SH-SY5Y (cell line): ENCODE results near the gene ZCCHC24.

Experiments
- GATA2 ChIP-seq: IDR thresholded peaks from 2 replicates; pipeline ENCODE4 v1.6.1; 2011; ENCODE audit warnings: mild to moderate bottlenecking, low read depth, low read length
- GATA3 ChIP-seq: IDR thresholded peaks from 2 replicates; pipeline ENCODE4 v1.6.1; 2011; ENCODE audit warnings: low read depth, mild to moderate bottlenecking, low read length, moderate library complexity

Gene ZCCHC24

DNA sequence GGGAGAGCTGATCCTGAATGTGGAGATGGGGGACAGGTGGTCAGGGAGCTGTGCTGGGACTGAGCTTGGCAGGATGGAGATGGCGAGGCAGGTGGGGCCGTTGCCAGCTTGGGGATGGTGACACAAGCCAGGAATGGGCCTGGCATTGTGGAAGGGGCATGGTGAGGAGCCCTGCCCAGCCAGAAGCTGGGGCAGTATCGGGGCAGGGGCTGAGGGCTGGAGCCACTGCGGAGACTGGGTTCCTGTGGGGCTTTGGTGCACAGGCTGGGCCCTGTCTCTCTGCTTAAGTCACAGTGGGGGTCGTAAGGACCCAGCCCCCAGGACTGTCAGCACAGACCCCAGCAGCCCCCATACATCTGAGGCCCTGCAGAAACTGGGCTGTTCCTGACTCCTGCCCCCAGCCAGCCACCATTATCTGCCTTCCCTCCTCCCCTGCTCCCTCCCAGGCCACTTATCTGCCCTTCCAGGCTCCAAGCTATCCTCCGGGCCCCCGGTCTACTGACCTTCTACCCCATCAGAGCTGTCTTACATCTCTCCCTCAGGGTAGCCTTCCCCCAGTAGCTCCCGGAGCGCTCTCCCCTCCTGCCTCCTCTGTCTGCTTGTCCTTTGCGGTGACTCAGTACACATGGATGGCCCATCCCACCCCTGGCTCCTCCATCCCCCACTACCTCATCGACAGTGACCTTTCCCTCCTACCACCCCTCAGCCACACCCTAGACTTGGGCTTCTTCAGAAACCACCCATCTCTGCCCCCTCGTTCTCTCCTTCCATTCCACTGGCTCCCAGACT, 54.0 kb downstream of the ZCCHC24 start:
- no peak for TF ChIP-seq GATA3
- TF ChIP-seq GATA2: no peak

DNA sequence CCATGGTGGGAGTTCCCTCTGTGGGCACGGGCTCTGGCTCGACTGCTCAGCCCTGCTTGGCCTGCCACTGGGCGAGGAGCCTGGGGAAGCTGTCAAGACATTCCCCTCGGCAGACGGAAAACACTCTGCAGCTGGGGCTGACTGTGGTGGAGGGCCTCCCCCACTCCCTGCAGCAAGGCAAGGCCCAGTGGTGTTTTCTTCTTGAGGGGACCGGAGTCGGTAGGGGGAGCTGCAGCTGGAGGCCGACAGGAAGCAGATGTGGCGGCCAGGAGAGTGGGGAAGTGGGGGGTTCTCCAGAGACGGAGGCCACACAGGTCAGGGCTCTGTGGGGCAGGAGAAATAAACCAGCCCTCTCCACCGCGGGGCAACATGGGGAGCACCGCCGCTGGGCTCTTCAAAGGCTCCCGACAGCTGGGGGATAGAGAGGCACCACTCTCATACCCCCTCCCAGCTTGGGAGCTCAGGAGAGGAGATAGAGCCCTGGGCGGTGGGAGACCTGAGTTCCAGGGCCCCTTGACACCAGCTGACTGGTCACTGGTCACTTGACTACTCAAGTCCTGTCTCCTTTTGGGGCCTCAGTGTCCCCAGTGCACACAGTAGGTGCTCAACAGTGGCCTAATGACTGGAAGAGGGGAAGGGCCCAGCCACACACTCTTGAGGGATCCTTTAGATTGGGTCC, 54.7 kb downstream of the ZCCHC24 start:
- TF ChIP-seq GATA2: no peak
- TF ChIP-seq GATA3: no peak

GRCh38 chr10:79390057-79390456, 55.4 kb downstream of the ZCCHC24 start:
- no peak for TF ChIP-seq GATA2
- TF ChIP-seq GATA3: no peak

DNA sequence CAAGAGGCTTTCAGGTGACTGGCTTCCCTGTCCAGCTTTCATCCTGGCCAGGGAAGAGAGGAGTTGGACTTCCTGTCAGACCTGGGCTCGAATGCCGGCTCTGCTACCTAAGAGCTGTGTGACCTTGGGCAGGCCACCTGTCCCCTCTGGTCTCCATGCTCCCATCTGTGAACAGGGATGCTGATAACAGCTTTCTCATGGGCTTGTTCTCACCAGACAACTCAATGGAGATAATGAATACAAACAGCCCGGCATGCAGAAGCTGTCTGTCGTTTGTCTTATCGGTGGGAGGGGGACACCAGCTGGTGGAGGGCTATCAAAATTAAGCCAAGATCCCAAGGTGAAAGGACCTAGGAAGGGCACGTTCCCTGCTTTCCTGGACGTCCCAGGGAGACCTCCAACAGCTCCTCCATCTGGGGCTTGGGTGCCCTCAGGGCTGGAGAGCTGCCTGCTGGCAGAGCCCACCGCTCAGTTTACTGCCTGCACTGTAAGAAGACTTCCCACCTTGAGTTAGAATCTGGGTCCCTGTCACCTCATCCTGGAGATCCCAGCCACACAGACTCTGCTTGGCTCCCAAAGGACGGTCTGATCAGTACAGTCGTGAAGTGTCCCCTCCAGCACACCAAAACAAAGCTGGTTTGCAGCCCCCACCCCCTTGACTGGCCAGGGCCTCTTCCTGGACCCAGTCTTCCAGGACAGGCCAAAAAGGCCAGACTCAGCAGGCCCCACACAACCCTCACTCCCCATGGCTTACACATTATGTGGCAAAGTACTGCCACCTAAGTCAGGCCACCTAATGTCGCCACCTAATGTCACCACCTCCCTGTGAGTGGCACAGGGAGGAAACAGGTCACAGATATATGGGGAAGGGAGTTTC, 57.2 kb downstream of the ZCCHC24 start:
- no peak for TF ChIP-seq GATA2
- no peak for TF ChIP-seq GATA3

DNA sequence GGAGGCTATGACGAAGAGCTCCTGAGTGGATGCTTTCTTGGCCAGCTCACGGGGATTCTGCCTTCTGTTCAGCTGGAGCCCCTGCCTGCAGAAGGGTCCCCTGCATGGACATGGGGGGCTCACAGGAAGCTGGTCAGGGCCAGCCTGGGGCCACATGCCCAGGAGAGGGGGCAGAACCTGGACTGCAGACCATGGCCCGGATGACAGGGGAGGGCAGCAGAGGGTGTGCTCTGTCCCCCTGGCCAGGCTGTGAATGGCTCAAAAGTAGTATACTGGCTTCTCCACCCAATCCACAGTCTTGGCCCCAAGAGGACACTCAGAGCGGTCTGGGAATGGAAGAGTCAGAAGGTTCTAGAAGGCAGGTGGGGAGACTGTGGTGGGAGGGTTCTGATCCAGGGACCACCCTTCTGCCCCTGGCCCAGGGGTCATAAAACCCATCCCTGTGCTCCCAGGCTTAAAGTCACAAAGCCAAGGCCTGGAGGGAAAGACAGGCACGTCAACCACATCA, 57.9 kb downstream of the ZCCHC24 start:
- TF ChIP-seq GATA3 (no peak), GATA2 (no peak)

DNA sequence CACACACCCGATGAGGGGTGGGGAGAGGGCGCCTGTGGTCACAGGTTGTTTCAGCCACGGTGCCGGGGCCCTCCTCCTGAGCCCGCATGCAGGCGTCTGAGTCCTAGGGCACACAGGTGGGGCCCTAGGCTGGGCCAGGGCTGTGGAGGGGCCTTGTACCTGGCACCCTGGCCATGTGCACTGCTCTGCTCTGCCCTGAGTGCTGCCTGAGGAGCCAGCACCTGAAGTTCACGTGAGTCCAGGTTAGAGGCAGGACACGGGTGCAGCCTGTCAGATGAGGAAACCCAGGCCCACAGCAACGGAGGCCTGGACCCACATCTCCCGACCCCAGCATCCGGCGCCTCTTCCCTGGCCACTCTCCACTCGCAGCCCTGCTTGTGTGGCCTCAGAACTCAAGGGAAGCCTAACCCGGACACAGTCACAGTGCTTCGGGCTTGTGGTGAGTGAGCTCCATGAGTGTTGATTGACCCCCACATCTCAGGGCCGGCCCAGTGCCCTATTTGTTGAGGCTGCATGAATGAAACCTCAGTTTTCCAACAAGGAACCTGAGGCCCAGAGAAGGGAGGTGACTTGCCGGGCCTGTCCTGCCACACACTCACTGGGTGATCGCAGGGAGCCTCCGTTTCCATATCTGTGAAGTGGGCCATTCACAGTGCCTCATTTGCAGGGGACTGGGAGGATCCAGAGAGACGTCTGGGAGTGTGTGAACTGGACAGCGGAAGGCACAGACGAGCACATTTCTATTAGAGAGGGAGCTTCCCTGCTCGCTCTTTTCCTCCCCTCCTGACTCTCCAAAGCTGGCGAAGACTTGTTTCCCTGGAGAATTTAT, 58.6 kb downstream of the ZCCHC24 start:
- no peak for TF ChIP-seq GATA2
- no peak for TF ChIP-seq GATA3

DNA sequence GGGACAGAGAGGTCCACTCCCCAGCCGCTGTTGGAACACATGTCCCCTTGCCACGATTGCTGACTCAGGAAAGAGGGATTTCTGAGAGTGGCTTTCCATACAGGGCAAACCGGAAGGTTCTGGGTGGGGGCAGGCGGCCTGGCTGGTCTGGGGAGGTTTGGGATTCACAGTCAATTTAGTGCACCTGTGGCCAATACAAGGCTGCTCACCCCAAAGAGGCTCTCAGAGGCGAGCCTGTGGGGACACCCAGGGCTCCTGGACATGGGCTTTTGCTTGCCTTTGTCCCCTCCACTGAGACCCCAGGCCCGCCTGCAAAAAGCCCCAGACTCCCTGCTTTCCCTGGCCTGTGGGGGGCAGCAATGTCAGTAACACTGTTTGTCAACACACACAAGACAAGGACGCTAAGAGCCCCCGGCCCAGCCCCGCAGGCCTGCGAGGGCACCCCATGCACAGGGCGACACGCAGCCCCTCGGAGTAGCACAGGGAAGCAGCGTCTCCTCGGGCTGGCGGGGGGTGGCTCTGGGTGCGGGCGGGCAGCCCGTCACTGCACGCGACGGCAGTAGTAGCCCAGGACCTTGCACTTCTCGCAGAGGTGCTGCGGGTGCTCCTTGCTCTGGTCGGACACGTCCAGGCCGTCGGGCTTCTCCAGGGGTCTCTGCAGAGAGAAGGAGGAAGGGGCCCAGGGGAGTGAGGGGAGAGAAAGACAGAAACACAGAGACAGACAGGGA, 59.5 kb downstream of the ZCCHC24 start:
- no peak for TF ChIP-seq GATA2
- no peak for TF ChIP-seq GATA3

DNA sequence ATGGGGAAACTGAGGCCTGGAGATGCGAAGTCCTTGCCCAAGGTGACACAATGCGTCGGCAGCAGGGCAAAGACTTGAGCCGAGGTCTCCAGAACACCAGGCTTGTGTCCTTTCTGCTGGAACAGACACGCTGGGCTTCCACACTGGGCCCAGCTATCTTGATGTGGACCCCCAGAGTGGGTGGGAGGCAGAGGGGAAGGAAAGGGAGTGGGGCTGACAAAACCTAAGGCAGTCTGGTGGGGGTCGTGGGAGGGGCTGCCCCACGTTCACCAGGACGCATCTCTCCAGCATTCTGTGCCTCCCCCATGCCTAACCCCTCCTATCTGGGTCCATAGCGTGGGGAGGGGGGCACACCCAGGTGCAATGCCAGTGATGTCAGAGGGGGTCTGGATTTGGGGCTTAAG, 60.0 kb downstream of the ZCCHC24 start:
- TF ChIP-seq GATA3 (no peak), GATA2 (no peak)

DNA sequence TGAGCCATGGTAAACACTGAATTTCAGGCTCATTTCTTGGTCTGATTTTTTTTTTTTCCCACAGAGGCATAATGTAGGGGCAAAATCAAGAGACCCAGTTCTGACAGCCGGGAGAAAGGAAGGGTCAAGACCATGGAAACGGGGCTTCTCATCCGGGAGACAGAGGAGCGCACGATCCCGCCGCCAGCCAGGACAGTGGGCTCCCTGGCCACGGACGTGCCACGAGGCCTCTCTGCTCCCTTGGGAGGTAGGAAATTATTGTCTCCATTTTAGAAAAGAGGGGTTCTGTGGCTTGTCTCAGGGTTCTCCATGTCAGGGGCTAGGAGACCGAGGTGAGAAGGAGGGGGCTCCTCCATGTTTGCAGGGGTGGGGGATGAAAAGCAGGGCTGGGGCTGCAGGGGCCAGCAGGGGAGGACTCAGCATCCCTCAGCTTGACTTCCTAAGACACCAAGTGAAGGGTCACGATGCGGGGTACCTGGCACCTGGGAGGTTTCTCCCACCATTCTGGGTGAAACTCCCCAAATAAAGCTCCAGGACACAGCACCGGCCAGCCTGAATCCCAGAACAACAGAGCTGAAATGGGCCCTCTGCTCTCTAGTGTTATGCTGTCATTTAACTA, 60.5 kb downstream of the ZCCHC24 start:
- TF ChIP-seq GATA2 (no peak), GATA3 (no peak)

GRCh38 chr10:79383974-79384606, 61.3 kb downstream of the ZCCHC24 start:
- TF ChIP-seq GATA3 (no peak), GATA2 (no peak)

DNA sequence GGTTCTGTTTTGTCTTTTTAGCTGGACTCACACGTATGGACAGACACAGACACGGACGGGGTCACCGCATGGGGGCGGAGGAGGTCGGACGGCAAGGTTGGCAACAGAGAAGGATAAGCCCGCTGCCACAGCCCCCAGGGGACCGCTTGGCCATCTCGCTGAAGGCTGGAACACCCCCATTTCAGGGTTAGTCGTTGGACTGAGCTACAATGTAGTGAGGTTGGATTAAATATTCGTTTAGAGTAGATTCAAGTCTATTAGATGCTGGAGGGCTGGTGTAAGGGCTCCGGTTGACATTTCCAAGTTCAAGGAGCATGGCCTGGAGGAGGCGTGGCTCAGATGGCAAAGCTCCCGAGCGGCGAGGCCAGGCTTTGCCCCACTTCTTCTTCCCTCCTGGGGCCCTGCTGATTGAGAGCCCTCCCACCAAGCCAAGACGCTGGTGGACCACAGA, 62.9 kb downstream of the ZCCHC24 start:
- TF ChIP-seq GATA3: no peak
- no peak for TF ChIP-seq GATA2

DNA sequence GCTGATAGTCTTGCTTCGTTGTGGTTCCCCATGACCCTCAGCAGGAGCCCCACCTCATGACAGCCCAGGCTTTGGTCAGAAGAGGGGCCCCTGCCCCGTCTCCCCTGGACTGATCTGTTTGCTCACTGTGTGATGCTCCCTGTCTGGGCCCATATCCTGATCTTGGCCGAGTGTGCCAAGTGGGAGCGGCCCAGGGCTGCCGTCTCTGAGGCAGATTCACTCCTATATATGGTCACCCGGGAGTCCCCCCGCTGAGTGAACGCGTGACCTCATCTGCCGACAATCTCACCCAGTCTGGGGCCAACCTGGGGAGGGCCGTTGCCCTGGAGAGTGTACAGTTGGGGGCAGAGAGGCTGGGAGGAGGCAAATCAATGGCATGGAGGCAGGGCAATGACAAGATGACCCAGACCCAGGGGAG, 63.6 kb downstream of the ZCCHC24 start:
- no peak for TF ChIP-seq GATA3
- TF ChIP-seq GATA2: no peak

DNA sequence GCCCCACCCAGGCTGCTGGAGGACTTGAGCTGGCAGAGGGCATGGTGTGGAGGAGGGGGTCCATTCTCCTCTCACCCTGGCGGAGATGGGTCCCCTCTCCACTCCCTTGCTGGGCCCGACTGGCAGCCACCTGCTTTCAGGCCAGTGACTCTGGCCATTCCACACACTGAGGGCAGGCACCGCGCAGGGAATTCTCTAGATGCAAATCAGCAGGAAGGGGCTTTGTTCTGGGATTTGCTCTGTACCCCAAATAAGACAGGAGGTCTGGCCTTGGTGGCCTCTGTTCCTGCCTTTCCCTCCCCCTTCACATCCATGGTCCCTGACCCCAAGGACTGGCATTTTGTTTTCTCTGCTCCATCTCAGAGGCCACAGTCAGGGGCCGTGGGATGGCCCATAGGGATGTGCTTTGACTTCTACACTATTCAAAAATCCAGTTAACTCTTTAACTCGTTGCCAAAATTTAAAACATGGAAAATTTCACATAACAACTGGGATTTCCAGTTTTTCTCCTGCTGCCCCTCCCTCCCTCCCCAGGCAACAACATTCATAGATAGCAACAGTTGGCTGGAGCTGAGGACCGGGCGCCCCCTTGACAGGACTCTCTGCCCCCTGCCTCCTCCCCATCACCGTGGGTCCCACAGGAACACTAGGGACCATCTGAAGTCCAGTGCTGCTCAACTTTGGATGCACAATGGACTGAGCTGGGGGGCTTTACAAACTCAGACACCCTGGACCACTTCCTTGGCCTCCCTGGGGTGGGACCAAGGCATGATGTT, 64.3 kb downstream of the ZCCHC24 start:
- TF ChIP-seq GATA2 (no peak), GATA3 (no peak)
